Stomach (tissue), 9 donors: Measurements from ENCODE around the gene ITGA5. TPM values are rescaled to one million over a fixed set of nuclear protein-coding genes. Genes with fewer than 3 reads are reported as not detected.
A peak's percentile ranks its signal among the peaks of the same experiment; 100 is the strongest.

ENCODE experiments used
- DNase-seq, 2 donors: peaks; one replicate each; pipeline versions ENCODE4 v3.0.0 to v3.0.0-alpha.2; 2013 to 2019
- H3K27ac ChIP-seq, 5 donors: fragments of 200-600 bp in 4 of 5; sonication (generic) in 4 of 5; one replicate each; pipeline ENCODE4 v1.5.1; 2013 to 2019; ENCODE audit warnings: mild to moderate bottlenecking in 1 of 5, moderate library complexity in 1 of 5
- H3K27me3 ChIP-seq, 3 donors: fragments of 200-600 bp; sonication (generic); one replicate each; pipeline ENCODE4 v1.5.1; 2017 to 2019; ENCODE audit warnings: mixed run types in 1 of 3
- H3K36me3 ChIP-seq, 4 donors: fragments of 200-600 bp; sonication (generic); 1 replicate in 3 of 4; 2 replicates in 1 of 4; pipeline ENCODE4 v1.5.1; 2016 to 2019
- H3K4me1 ChIP-seq, 4 donors: fragments of 200-600 bp; sonication (generic); one replicate each; pipeline ENCODE4 v1.5.1; 2016 to 2019
- H3K4me3 ChIP-seq, 4 donors: fragments of 200-600 bp; sonication (generic) in 3 of 4; one replicate each; pipeline ENCODE4 v1.5.1; 2016 to 2019; ENCODE audit warnings: mild to moderate bottlenecking in 1 of 4
- H3K9me3 ChIP-seq, 4 donors: fragments of 200-600 bp; sonication (generic); one replicate each; pipeline ENCODE4 v1.5.1; 2016 to 2019
- CTCF ChIP-seq, 7 experiments: fragments of 450-650 bp in 4 of 7; fragments of 200-600 bp in 3 of 7; sonication (generic) in 3 of 7; IDR thresholded peaks; one replicate each; pipeline ENCODE4 v1.5.1; 2016 to 2019; ENCODE audit warnings: antibody characterized with exemption in 7 of 7, control low read depth in 2 of 7, mild to moderate bottlenecking in 1 of 7
- EP300 ChIP-seq: sonication (generic); formaldehyde crosslinking; IDR thresholded peaks from one replicate; pipeline ENCODE4 v1.6.1; 2017; ENCODE audit warnings: antibody characterized with exemption
- POLR2A ChIP-seq, 4 donors: fragments of 450-650 bp; IDR thresholded peaks; one replicate each; pipeline ENCODE4 v1.6.1; 2016; ENCODE audit warnings: antibody characterized with exemption in 4 of 4, control low read depth in 2 of 4, mild to moderate bottlenecking in 1 of 4, moderate library complexity in 1 of 4
- POLR2AphosphoS5 ChIP-seq, 3 donors: sonication (generic); formaldehyde crosslinking; IDR thresholded peaks; one replicate each; pipeline ENCODE4 v1.6.1; 2016; ENCODE audit warnings: antibody characterized with exemption in 3 of 3
- WGBS, 5 donors: extraction: QIAGEN DNeasy Blood & Tissue Kit in 3 of 5; methylation state at CpG; one replicate each; pipeline versions ENCODE4 v1.1.5 to v1.1.7; 2013 to 2018; 5-methylcytosine and 5-hydroxymethylcytosine counted together
- intact Hi-C: fragments of 100-400 bp; cut with DNase I; formaldehyde crosslinking; loops from one replicate; pipeline ENCODE4 v1.15.1; 2023; ENCODE audit warnings: low total_unique reads
- polyA plus RNA-seq, 3 donors: library from polyadenylated mRNA; stranded (reverse); fragments of 200-250 nt; gene quantifications; one replicate each; pipeline ENCODE4 v1.2.3, GENCODE V29; 2013
- total RNA-seq, 5 donors: library from RNA; depleted of rRNA; stranded (reverse); fragments of >200 nt; gene quantifications; one replicate each; pipeline versions ENCODE4 v1.1.0 to v1.2.3, GENCODE V29; 2014 to 2016
- donor health status: healthy with polysubstance abuse.
- donor health status: Bipolar disorder and iron deficiency.
- donor health status: healthy.

Gene ITGA5
- total and polyA plus RNA-seq, 8 donors: 29.3 to 182 (median 85.0) TPM

GRCh38 chr12:54405106-54405505 is 14.0 kb downstream of the ITGA5 start:
- H3K9me3 ChIP-seq: no peaks in the 10 kb centered on the region
- no peaks in the 10 kb centered on the region for H3K27me3 ChIP-seq
- TF ChIP-seq POLR2A (IDR thresholded peaks at IDR 0.05): no peak
- TF ChIP-seq EP300: no peak
- TF ChIP-seq CTCF (IDR thresholded peaks at IDR 0.05): no peak
- peak in 1 of 3 donors; percentile 6 for TF ChIP-seq POLR2AphosphoS5 (IDR thresholded peaks at IDR 0.05)
- DNase-seq: no peak
- H3K36me3 ChIP-seq: peaks cover 79 to 100% (median 100%) of the 10 kb centered on the region in 4 donors
- intact Hi-C loops: no loop called here
- H3K4me3 ChIP-seq: no peak overlapping the region
- H3K4me1 ChIP-seq: peaks cover 0 to 28% (median 0%) of the 10 kb centered on the region in 4 donors
- 78 to 90% (median 88%) methylated on average over 2 to 10 of the region's 10 CpGs for WGBS, 5 donors
- peak overlapping the region in 2 of 5 donors; percentile 1 to 39 for H3K27ac ChIP-seq

GRCh38 chr12:54404061-54405004 is 14.7 kb downstream of the ITGA5 start:
- peak; percentile 68 to 73 for DNase-seq
- 59 to 63% (median 60%) methylated on average over 11 of the region's 11 CpGs for WGBS, 5 donors
- H3K27ac ChIP-seq: peak overlapping the region in 3 of 5 donors; percentile 5 to 40 (median 38)
- H3K9me3 ChIP-seq: no peaks in the 10 kb centered on the region
- no peak overlapping the region for H3K4me3 ChIP-seq
- intact Hi-C loops: loop anchor here (5.0 kb wide), 1 partner anchor 33 kb away; no protein-coding TSS in a partner anchor
- TF ChIP-seq EP300 (no peak), CTCF (IDR thresholded peaks at IDR 0.05) (peak in 5 of 7 experiments; percentile 63 to 96 (median 90)), POLR2AphosphoS5 (IDR thresholded peaks at IDR 0.05) (peak in 1 of 3 donors; percentile 16), POLR2A (IDR thresholded peaks at IDR 0.05) (no peak)
- H3K27me3 ChIP-seq: no peaks in the 10 kb centered on the region
- peaks cover 0 to 20% (median 0%) of the 10 kb centered on the region in 4 donors for H3K4me1 ChIP-seq
- H3K36me3 ChIP-seq: peaks cover 76 to 100% (median 100%) of the 10 kb centered on the region in 4 donors

DNA sequence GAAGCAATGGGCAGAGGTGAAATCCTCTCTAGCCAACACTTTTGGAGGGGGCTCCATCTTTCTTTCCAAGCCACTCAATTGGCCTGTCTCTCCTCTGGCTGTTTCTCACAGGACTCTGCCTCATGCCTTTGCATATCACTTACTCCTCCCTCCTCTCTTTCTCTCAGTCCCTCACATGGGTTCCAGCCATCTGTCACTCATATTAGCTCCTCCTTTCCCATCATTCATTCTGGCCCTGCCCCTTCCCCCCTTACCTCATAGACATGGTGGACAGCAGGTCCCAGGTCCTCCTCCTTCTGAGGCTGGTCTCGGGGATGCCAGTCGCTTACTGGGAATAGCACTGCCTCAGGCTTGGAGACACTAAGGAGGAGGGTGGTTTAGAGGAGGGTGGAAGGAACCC is 17.9 kb downstream of the ITGA5 start:
- no peak for DNase-seq
- no peak overlapping the region for H3K4me3 ChIP-seq
- H3K36me3 ChIP-seq: peaks cover 82 to 100% (median 100%) of the 10 kb centered on the region in 4 donors
- H3K27me3 ChIP-seq: no peaks in the 10 kb centered on the region
- TF ChIP-seq POLR2AphosphoS5 (IDR thresholded peaks at IDR 0.05) (no peak), POLR2A (IDR thresholded peaks at IDR 0.05) (no peak), CTCF (IDR thresholded peaks at IDR 0.05) (no peak), EP300 (no peak)
- 84 to 100% (median 95%) methylated on average over 2 of the region's 2 CpGs for WGBS, 5 donors
- H3K27ac ChIP-seq: no peak overlapping the region
- no peaks in the 10 kb centered on the region for H3K9me3 ChIP-seq
- H3K4me1 ChIP-seq: peaks cover 0 to 4% (median 0%) of the 10 kb centered on the region in 4 donors
- intact Hi-C loops: loop anchor here (5.0 kb wide), 1 partner anchor 36 kb away; no protein-coding TSS in a partner anchor

GRCh38 chr12:54398995-54399793 is 19.9 kb downstream of the ITGA5 start:
- Histone ChIP-seq H3K4me3 (no peak overlapping the region), H3K9me3 (no peaks in the 10 kb centered on the region), H3K27me3 (no peaks in the 10 kb centered on the region), H3K4me1 (peaks cover 0 to 6% (median 0%) of the 10 kb centered on the region in 4 donors), H3K36me3 (peaks cover 78 to 100% (median 100%) of the 10 kb centered on the region in 4 donors), H3K27ac (no peak overlapping the region)
- intact Hi-C loops: no loop called here
- peak; percentile 87 to 95 for DNase-seq
- WGBS, 5 donors: 54 to 71% (median 67%) methylated on average over 6 to 8 of the region's 8 CpGs
- TF ChIP-seq CTCF (IDR thresholded peaks at IDR 0.05) (peak in 5 of 7 experiments; percentile 93 to 98 (median 95)), POLR2AphosphoS5 (IDR thresholded peaks at IDR 0.05) (peak in 2 of 3 donors; percentile 39 to 82), POLR2A (IDR thresholded peaks at IDR 0.05) (no peak), EP300 (no peak)
